ENCODE results near the gene RASGRF2. TPM values are rescaled to one million over a fixed set of nuclear protein-coding genes. Genes with fewer than 3 reads are reported as not detected.
"Not testable (repeated sequence)": the region's sequence is repeated elsewhere in the genome, so short reads cannot be mapped to it uniquely, and the experiment has no call there.

Gene RASGRF2
- total and polyA plus RNA-seq, 2 of the 13 experiments (the other 11 are each of a cell fraction or from before 2014, with no cell fraction given): 23.6 to 29.0 TPM

GRCh38 chr5:81270394-81271027, 310.3 kb downstream of the RASGRF2 start:
- CTCF ChIA-PET (ENCODE audit: low intra/inter-chr PET ratio, low total read pairs); H3K36me3 ChIP-seq (replicated peaks in 1 of 2; ENCODE audit: control insufficient read depth in 1 of 2, insufficient read depth in 2 of 2, low read length in 2 of 2); BruUV-seq (replicated peaks); intact Hi-C loops (cut with micrococcal nuclease; ENCODE audit: unreplicated experiment); H3K27me3 ChIP-seq (ENCODE audit: control insufficient read depth in 1 of 2, insufficient read depth in 2 of 2, low read length in 2 of 2); H4K20me1 ChIP-seq (ENCODE audit: insufficient read depth, low read length); in situ Hi-C loops (cut with HindIII; ENCODE audit: extremely low pct_ligation_motif_present, low pct_unique_long_range_greater_than_20kb); H3K4me2 ChIP-seq (ENCODE audit: low read depth, low read length); H3K9ac ChIP-seq (ENCODE audit: insufficient read depth, low read depth, low read length); H3K9me3 ChIP-seq (ENCODE audit: low read length); H2AFZ ChIP-seq (ENCODE audit: low read length); H3K4me3 ChIP-seq (replicated peaks in 1 of 3; ENCODE audit: insufficient read depth in 1 of 3, low read depth in 2 of 3, low read length in 3 of 3); FAIRE-seq: not testable (repeated sequence)
- TF ChIP-seq ZNF263 (CRISPR knock-in tag; IDR thresholded peaks at IDR 0.05) (peak; percentile 86), POGZ (CRISPR knock-in tag; IDR thresholded peaks at IDR 0.05) (0 out of 2 replicates have a peak, but pooled peaks have one; percentile 6)
- Histone ChIP-seq H3K79me2 (ENCODE audit: insufficient read depth, low read length) (peaks cover 10% of the 10 kb centered on the region), H3K4me1 (ENCODE audit: insufficient read depth, low read length) (peaks cover 29% of the 10 kb centered on the region), H3K27ac (ENCODE audit: extremely low read length, insufficient read depth, low read length) (peak overlapping the region; percentile 47)
- peak; percentile 5 for DNase-seq (ENCODE audit: low spot score)
- 92% methylated on average over 2 of the region's 2 CpGs for WGBS (ENCODE audit: low lambda C conversion rate)
- POLR2A ChIA-PET: interaction anchor here (0.6 kb wide), 1 partner anchor 863 kb away, joined by 3 read pairs; no protein-coding TSS in a partner anchor
- peak; percentile 65 for ATAC-seq

Small RNAs within 50 kb of the gene (small RNA-seq; reads per million reads assigned to genes)
- 0 reads per million in 3 experiments for gene AC026436.1 (ENCODE audit: insufficient read depth in 2 of 3, insufficient read length in 3 of 3, low read depth in 2 of 3, low replicate concordance in 1 of 3)

All from HepG2 (cell line).